NCI-H128 (cell line): ENCODE results near the gene MSI2.
A peak's percentile ranks its signal among the peaks of the same experiment; 100 is the strongest.

Source experiments
- DNase-seq: peaks from one replicate; lab custom pipeline; 2025; ENCODE audit not compliant: unreplicated experiment; lab: John Stamatoyannopoulos, UW

Gene MSI2

DNA sequence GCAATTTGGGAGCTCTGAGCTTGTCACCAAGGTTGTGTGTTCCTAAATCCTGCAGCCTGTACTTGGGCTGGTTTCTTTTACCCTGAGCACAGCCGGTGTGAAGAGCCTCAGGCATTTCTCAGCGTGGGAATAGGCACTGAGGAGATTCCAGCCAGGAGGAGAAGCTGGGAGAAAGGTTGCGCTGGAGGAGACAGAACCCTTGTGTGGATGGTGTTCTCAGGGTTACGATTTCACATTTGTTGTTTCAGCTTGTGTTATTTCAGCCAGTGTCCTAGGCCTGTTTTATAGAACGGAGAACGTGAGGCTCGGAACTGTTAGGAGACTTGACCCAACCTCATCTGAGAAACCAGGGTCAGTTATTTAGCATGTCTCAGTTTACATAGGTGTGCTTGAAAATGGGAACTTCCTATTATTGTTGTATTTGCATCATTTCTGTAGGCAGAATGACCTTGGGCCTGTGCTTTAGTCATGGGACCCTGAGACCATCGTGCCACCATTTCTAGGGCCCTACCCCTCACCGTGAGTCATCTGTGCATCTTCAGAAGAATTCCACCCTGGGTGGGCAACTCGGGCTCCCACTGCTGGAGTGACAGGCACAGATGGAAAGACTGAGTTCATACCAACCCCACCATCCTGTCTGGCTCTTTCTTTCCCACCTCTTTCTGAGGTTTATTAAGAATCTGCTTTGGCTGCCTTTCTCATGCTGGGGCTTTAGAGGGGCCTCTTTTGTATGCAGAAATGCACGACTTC is 134.9 kb downstream of the MSI2 start:
- no peak for DNase-seq

GRCh38 chr17:57391857-57392471 is 135.6 kb downstream of the MSI2 start:
- DNase-seq = no peak

DNA sequence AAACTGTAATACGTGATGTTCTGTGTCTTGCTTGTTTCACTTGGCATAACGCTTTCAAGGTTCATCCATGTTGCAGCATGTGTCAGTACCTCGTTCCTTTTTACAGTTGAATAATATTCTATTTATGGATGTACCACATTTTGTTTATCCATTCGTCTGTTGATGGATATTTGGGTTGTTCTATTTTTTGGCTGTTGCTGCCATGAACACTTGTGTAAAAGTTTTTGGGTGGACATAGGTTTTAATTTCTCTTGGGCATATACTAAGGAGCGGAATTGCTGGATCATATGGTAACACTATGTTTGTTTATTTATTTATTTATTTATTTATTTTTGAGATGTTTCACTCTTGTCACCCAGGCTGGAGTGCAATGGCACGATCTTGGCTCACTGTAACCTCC is 137.0 kb downstream of the MSI2 start:
- DNase-seq = no peak

- no peak for DNase-seq
Measured at GRCh38 chr17:57394375-57394774, 138.1 kb downstream of the MSI2 start.

- no peak for DNase-seq
Measured at GRCh38 chr17:57395721-57396321, 139.5 kb downstream of the MSI2 start.

- peak; percentile 68 for DNase-seq
Measured at GRCh38 chr17:57396511-57396921, 140.2 kb downstream of the MSI2 start.

DNA sequence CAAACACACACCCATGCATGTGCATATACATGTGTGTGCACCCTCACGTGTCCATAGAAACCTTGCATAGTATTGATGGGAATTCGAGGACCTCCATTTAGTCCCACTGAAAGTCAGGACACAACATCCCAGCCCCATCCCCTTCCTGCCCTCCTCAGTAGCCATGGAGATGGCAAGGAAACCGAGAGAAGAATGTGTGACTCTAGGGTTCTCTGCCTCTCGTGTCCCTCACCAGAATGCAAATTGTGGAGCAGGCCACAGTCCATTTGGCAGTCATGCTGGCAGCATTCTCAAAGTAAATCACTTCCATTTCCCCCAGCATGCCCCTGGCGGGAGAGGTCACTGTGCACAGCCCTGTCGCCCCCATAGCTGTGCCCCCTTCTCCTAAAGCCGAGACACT is 141.1 kb downstream of the MSI2 start:
- DNase-seq = no peak

- DNase-seq = no peak
Measured at GRCh38 chr17:57399690-57400089, 143.4 kb downstream of the MSI2 start.

GRCh38 chr17:57400648-57401047 is 144.3 kb downstream of the MSI2 start:
- no peak for DNase-seq

DNA sequence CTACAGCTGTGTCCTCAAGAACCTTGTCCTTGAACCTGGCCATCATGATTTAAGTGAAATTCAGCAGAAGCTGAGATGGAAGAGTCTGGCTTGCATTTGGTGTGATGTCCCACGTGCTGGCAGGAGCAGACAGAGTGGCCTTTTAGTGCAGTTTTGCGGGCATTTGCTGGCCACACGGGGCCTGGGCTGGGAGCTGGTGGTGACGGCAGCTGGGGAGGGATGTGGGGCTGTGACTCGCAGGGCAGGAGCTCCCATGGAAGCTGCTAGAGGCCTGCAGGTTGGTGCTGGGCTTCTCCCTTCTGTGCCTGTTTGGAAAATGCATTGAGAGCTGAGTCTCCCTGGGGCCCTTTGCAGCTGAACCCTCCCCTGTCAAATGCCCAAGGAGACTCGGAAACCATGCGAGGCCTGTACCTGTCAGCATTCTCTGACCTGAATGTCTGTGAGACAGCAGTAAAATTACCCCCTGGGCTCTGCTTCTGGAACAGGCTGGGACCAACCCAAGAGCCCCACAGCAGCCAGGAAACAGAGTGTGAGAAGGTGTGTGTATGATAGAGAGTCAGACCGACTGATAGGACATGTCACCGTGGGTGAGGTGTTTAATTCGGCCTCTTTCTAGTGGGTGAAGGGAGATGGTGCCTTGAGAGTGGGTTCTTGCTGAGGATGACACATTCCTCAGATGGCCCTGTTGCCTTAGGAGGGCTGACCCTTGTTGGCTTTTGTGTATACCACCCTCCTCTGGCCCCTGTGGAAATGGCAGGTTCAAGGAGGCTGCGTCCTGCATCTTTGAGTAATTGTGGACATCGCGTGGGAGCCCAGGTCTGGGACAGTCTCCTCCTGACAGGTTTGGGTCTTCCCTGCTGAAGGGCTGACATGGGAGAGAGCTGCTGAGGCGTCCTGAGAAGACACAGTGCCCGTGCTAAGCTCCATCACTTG is 145.5 kb downstream of the MSI2 start:
- no peak for DNase-seq

GRCh38 chr17:57402681-57403180 is 146.4 kb downstream of the MSI2 start:
- no peak for DNase-seq

DNA sequence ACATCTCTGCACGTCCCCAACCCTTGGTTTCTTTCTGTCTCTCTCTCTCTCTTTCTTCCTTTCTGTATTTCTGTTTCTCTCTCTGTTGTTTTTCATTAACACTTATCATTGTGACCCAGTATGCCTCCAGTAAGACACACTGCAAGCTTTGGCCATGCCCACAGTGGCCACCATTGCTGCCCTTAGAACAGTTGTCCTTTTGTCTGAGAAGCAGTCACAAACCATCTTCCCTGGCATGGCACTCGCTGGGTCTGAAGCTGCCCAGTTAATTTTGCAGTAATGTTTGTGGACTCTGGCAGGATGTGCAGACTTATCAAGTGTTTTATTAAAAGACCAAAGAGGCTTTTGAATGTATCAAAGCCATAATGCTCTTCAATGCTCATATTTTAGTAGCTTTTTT is 146.9 kb downstream of the MSI2 start:
- no peak for DNase-seq

DNA sequence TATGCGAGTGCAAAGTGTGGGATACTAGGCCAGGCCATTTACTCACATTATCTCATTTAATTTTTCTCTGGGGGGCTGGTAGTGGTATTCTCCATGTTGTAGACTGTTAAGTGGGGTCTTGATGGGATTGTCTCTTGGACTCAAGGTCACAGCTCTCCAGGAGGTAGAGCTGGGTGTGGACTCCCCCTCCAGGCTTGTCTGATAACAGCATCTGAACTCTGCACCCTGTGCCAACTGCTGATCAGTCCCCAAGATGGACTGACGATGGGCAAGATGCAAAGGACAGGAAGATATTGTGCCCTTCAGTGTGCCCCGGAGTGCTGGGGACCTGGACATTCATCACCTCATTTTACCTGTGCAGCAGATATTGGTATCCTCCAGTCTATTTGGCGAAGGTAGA is 147.8 kb downstream of the MSI2 start:
- DNase-seq = no peak

DNA sequence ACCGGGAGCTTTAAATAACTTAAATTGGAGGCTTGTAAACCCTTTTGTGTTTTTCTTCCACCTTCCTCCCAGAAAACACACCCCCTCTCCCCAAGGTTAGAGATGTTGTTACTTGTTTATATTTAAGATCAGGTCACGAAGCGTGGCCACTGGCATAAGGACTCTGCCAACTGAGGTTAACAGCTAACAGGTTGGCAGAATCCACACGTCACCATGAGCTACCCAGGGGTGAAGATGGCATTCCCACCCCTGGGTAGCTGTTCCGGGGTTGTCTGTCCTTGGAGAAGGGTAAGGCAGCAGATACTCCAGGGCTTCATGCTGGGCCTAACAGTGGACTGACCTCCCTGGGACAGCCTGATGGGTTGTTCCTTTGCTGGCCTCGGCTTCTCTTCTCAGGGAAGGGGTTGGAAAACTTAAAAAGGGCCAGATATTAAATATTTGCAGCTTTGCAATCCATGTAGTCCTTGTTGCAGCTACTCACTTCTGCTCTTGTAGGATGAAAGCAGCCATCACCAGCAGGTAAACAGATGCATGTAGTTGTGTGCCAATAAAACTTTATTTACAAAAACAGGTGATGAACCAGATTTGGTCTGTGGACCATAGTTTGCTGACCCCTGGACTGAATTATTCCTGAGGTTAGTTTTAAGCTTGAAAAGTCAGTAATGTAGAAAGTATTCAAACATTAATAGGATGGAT is 148.6 kb downstream of the MSI2 start:
- DNase-seq = no peak

- DNase-seq = no peak
Measured at GRCh38 chr17:57405491-57406072, 149.3 kb downstream of the MSI2 start.

GRCh38 chr17:57406131-57406980 is 150.0 kb downstream of the MSI2 start:
- DNase-seq = no peak

- no peak for DNase-seq
Measured at GRCh38 chr17:57406981-57407286, 150.6 kb downstream of the MSI2 start.

DNA sequence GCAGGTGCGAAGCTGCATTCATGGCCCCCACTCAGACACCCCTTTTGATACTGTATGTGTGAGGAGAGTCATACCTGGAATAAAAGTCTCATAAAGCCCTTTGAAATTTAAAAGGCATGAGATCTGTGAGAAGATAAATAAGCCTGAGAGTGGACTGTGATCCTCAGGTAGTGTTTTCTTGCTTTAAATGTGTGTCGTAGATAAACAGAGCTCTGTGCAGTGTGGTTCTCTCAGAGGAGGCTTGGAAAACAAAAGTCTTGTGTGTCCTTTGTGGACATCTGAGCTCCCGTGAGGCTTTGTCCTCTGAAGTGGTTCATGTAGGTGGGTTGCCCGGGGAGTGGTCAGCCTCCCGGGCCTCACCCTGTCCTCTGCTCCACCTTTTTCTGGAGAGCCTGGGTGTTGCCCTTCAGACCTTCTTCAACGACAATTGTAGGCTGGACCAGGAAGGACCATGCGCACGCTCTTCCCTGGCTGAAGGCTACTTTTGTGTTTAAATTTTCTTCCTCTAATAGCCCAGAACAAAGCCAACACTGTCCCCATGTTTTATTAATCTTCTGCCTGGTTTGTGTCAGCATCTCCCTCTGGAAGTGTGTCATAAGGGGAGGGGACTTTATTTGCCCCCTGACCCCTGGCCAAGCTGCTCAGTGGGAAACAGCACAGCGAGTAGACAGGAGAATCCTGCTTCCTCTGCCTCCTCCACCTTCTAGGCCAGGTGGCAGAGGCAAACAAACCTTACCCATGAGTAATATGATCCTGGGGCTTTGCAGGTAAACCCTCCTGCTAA is 151.2 kb downstream of the MSI2 start:
- no peak for DNase-seq
